Measurements from ENCODE around the gene SMIM23.

SMIM23 gene

DNA sequence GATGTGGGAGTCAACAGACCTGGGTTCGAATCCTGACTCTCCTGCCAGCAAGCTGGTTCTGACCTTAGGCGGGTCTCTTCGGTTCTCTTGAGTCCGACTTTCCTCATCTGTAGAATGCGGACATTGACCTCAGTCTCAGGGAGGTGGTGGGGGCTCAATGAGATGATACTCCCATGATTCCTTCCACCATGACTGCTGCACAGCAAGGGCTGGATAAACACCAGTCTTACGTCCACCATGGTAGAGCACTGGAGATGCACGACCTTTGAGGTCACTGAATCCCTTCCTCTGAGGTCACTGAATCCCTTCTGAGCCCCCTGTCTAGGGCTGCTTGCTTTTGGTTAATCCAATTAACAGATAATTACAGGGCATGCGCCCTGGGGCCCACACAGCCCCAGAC is 12.5 kb upstream of the SMIM23 start:
- Histone ChIP-seq H3K36me3 (replicated peaks; ENCODE audit: insufficient read depth, low read length) (no peaks in the 10 kb centered on the region), H3K9ac (ENCODE audit: low read length) (no peak overlapping the region), H3K79me2 (ENCODE audit: low read length) (no peaks in the 10 kb centered on the region), H3K27ac (ENCODE audit: low read length) (no peak overlapping the region), H3K4me1 (ENCODE audit: low read length) (no peaks in the 10 kb centered on the region), H3K9me3 (replicated peaks; ENCODE audit: insufficient read depth, low read length) (no peaks in the 10 kb centered on the region), H3K4me3 (ENCODE audit: low read length) (no peak overlapping the region), H3F3A (ENCODE audit: insufficient read depth, low read length) (no peaks in the 10 kb centered on the region), H3K27me3 (replicated peaks; ENCODE audit: insufficient read depth, low read length) (no peaks in the 10 kb centered on the region), H3K4me2 (ENCODE audit: low read depth, low read length) (no peak overlapping the region), H4K20me1 (ENCODE audit: insufficient read depth, low read length) (no peaks in the 10 kb centered on the region), H2AFZ (ENCODE audit: low read length) (no peak overlapping the region), H3K9me2 (replicated peaks; ENCODE audit: insufficient read depth, low read length) (no peaks in the 10 kb centered on the region)
- TF ChIP-seq EZH2phosphoT487 (IDR thresholded peaks at IDR 0.05; ENCODE audit: low read length): no peak
- TF ChIP-seq EZH2 (optimal IDR thresholded peaks at IDR 0.05; ENCODE audit: low read depth, low read length): no peak
- TF ChIP-seq CTCF (IDR thresholded peaks at IDR 0.05; ENCODE audit: low read length): no peak
- DNase-seq: no peak

- Histone ChIP-seq H3K36me3 (replicated peaks; ENCODE audit: insufficient read depth, low read length) (no peaks in the 10 kb centered on the region), H3K27me3 (replicated peaks; ENCODE audit: insufficient read depth, low read length) (no peaks in the 10 kb centered on the region), H3K4me2 (ENCODE audit: low read depth, low read length) (no peak overlapping the region)
These were observed 11.2 kb upstream of the SMIM23 start for GRCh38 chr5:171774418-171774817.

DNA sequence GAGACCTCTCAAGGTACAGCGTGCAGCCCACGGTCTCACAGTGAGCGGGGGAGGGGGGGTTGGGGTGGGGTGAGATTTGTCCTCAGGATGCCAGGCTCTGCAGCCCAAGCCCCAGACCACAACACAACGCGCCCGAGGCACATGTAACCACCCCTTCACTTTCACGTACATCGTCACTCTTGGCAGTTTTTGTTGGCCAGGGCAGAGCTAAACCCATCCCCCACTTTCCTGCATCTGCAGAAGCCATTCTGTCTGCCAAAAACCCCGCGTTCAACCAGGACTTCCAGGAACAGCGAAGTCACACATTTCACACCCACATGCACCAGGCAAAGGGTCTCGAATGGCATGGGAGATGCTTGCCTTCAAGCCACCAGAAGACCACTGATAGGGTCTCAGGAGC is 9.4 kb upstream of the SMIM23 start:
- Histone ChIP-seq H3K4me2 (ENCODE audit: low read depth, low read length) (no peak overlapping the region), H4K20me1 (ENCODE audit: insufficient read depth, low read length) (no peaks in the 10 kb centered on the region), H3K36me3 (replicated peaks; ENCODE audit: insufficient read depth, low read length) (no peaks in the 10 kb centered on the region), H3K9me2 (replicated peaks; ENCODE audit: insufficient read depth, low read length) (no peaks in the 10 kb centered on the region), H2AFZ (ENCODE audit: low read length) (no peak overlapping the region), H3K4me3 (ENCODE audit: low read length) (no peak overlapping the region), H3K4me1 (ENCODE audit: low read length) (no peaks in the 10 kb centered on the region), H3K9ac (ENCODE audit: low read length) (no peak overlapping the region), H3K79me2 (ENCODE audit: low read length) (no peaks in the 10 kb centered on the region), H3K27me3 (replicated peaks; ENCODE audit: insufficient read depth, low read length) (no peaks in the 10 kb centered on the region), H3F3A (ENCODE audit: insufficient read depth, low read length) (no peaks in the 10 kb centered on the region), H3K9me3 (replicated peaks; ENCODE audit: insufficient read depth, low read length) (no peaks in the 10 kb centered on the region), H3K27ac (ENCODE audit: low read length) (no peak overlapping the region)
- TF ChIP-seq CTCF (IDR thresholded peaks at IDR 0.05; ENCODE audit: low read length) (no peak), EZH2 (optimal IDR thresholded peaks at IDR 0.05; ENCODE audit: low read depth, low read length) (no peak), EZH2phosphoT487 (IDR thresholded peaks at IDR 0.05; ENCODE audit: low read length) (no peak)
- DNase-seq: no peak

More at GRCh38 chr5:171774418-171774817, 11.2 kb upstream of the SMIM23 start:
- Histone ChIP-seq H3K9me2 (replicated peaks; ENCODE audit: insufficient read depth, low read length) (no peaks in the 10 kb centered on the region), H3K4me3 (ENCODE audit: low read length) (no peak overlapping the region), H3K9me3 (replicated peaks; ENCODE audit: insufficient read depth, low read length) (no peaks in the 10 kb centered on the region), H3F3A (ENCODE audit: insufficient read depth, low read length) (no peaks in the 10 kb centered on the region), H3K4me1 (ENCODE audit: low read length) (no peaks in the 10 kb centered on the region), H4K20me1 (ENCODE audit: insufficient read depth, low read length) (no peaks in the 10 kb centered on the region), H3K27ac (ENCODE audit: low read length) (no peak overlapping the region), H3K79me2 (ENCODE audit: low read length) (no peaks in the 10 kb centered on the region), H2AFZ (ENCODE audit: low read length) (no peak overlapping the region), H3K9ac (ENCODE audit: low read length) (no peak overlapping the region)
- no peak for TF ChIP-seq CTCF (IDR thresholded peaks at IDR 0.05; ENCODE audit: low read length)
- TF ChIP-seq EZH2phosphoT487 (IDR thresholded peaks at IDR 0.05; ENCODE audit: low read length): no peak
- TF ChIP-seq EZH2 (optimal IDR thresholded peaks at IDR 0.05; ENCODE audit: low read depth, low read length): no peak
- DNase-seq: no peak
